Measurements from ENCODE around the gene C4orf54.

Gene C4orf54

GRCh38 chr4:99625369-99625768, 32.3 kb downstream of the C4orf54 start:
- no peak for DNase-seq (ENCODE audit: low spot score)
- TF ChIP-seq CTCF (IDR thresholded peaks at IDR 0.05; ENCODE audit: extremely low read depth, missing control alignments), result no peak

- no peak for TF ChIP-seq CTCF (IDR thresholded peaks at IDR 0.05; ENCODE audit: extremely low read depth, missing control alignments)
- no peak for DNase-seq (ENCODE audit: low spot score)
Measured at GRCh38 chr4:99624141-99624719, 33.4 kb downstream of the C4orf54 start.

GRCh38 chr4:99622341-99622740, 35.3 kb downstream of the C4orf54 start:
- no peak for DNase-seq (ENCODE audit: low spot score)
- no peak for TF ChIP-seq CTCF (IDR thresholded peaks at IDR 0.05; ENCODE audit: extremely low read depth, missing control alignments)

GRCh38 chr4:99617374-99617773, 40.3 kb downstream of the C4orf54 start:
- no peak for DNase-seq (ENCODE audit: low spot score)
- TF ChIP-seq CTCF (IDR thresholded peaks at IDR 0.05; ENCODE audit: extremely low read depth, missing control alignments), result no peak

GRCh38 chr4:99615170-99615820, 42.3 kb downstream of the C4orf54 start:
- no peak for DNase-seq (ENCODE audit: low spot score)
- TF ChIP-seq CTCF (IDR thresholded peaks at IDR 0.05; ENCODE audit: extremely low read depth, missing control alignments), result no peak

- TF ChIP-seq CTCF (IDR thresholded peaks at IDR 0.05; ENCODE audit: extremely low read depth, missing control alignments), result no peak
- no peak for DNase-seq (ENCODE audit: low spot score)
Measured at GRCh38 chr4:99614491-99614890, 43.1 kb downstream of the C4orf54 start.

- TF ChIP-seq CTCF (IDR thresholded peaks at IDR 0.05; ENCODE audit: extremely low read depth, missing control alignments), result no peak
- no peak for DNase-seq (ENCODE audit: low spot score)
Measured at GRCh38 chr4:99612704-99613103, 44.9 kb downstream of the C4orf54 start.
